ENCODE results near the gene ABHD6.

The ABHD6 gene

DNA sequence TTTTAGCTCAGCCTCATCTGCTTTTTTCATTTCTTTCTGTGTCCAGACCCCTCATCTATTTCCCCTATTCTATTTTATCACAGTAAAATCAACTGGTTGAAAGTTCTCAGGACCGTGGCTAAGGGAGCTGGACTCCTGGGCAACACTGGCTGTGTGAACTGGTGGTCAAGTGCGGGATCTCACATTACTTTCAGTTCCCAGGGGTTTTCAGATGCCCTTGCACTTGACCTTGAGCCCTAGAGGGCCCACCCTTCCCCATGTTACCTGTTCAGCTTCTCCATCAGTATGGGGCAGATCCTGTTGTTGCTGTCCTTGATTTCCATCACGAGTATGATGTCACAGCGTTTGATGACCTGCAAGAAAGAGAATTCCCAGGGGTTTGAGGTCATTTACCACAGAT lies 29.6 kb upstream of the ABHD6 start:
- Histone ChIP-seq H3K27ac (ENCODE audit: low read depth, low read length) (no peak overlapping the region), H3K4me3 (ENCODE audit: low read depth, low read length) (no peak overlapping the region), H3K4me2 (ENCODE audit: low read length) (no peak overlapping the region), H4K8ac (ENCODE audit: low read depth, low read length) (no peak overlapping the region), H3K9me3 (ENCODE audit: insufficient read depth, low read depth, low read length) (peaks cover 2% of the 10 kb centered on the region), H3K18ac (ENCODE audit: low read length) (no peak overlapping the region), H3K4me1 (ENCODE audit: control insufficient read depth in 1 of 2, insufficient read depth in 2 of 2, low read length in 2 of 2) (no peaks in the 10 kb centered on the region), H3K23ac (ENCODE audit: low read length) (no peak overlapping the region), H3K9ac (ENCODE audit: low read length) (no peak overlapping the region), H2BK5ac (ENCODE audit: low read depth, low read length, poor library complexity) (no peak overlapping the region), H3K79me1 (ENCODE audit: low read length) (no peaks in the 10 kb centered on the region), H2BK120ac (ENCODE audit: insufficient read depth, low read length, poor library complexity) (no peak overlapping the region), H2BK12ac (ENCODE audit: low read length) (no peak overlapping the region), H2AFZ (ENCODE audit: insufficient read depth, low read length, poor library complexity) (no peak overlapping the region), H2AK5ac (ENCODE audit: low read length) (no peak overlapping the region), H3K79me2 (ENCODE audit: control insufficient read depth, insufficient read depth, low read length, poor library complexity) (no peaks in the 10 kb centered on the region), H3K36me3 (ENCODE audit: control insufficient read depth in 1 of 2, insufficient read depth in 2 of 2, low read length in 2 of 2) (no peaks in the 10 kb centered on the region), H3K27me3 (ENCODE audit: insufficient read depth, low read length) (no peaks in the 10 kb centered on the region), H3K14ac (ENCODE audit: low read length) (no peak overlapping the region), H3K4ac (ENCODE audit: low read depth, low read length) (no peak overlapping the region), H4K12ac (ENCODE audit: low read depth, low read length) (no peak overlapping the region), H4K91ac (ENCODE audit: low read depth, low read length) (no peak overlapping the region)
- WGBS (ENCODE audit: extremely low coverage, insufficient coverage, insufficient read length), result no CpG with 5 or more reads among the region's 4 CpGs
- no peak for DNase-seq

DNA sequence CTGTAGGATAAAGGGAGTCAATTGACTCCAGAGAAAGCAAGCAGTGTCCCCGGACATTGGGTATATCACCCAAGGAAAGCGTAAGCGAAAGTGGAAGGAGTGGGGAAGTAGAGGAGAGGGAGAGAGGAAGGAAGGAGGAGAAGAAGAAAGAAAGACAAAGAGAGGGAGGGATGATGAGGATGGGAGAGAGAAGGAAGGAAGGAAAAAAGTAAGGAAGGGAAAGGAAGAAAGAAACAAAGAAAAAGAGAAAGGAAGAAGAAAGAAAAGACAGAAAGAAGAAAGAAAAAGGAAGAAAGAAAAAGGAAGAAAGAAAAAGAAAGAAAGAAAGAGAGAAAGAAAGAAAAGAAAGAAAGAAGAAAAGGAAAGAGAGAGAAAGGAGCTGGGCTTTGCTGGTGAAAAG lies 27.7 kb upstream of the ABHD6 start:
- Histone ChIP-seq H4K12ac (ENCODE audit: low read depth, low read length) (no peak overlapping the region), H3K36me3 (ENCODE audit: control insufficient read depth in 1 of 2, insufficient read depth in 2 of 2, low read length in 2 of 2) (no peaks in the 10 kb centered on the region), H4K91ac (ENCODE audit: low read depth, low read length) (no peak overlapping the region), H3K4me1 (ENCODE audit: control insufficient read depth in 1 of 2, insufficient read depth in 2 of 2, low read length in 2 of 2) (no peaks in the 10 kb centered on the region), H3K9me3 (ENCODE audit: insufficient read depth, low read depth, low read length) (no peaks in the 10 kb centered on the region), H3K4me2 (ENCODE audit: low read length) (no peak overlapping the region), H3K9ac (ENCODE audit: low read length) (no peak overlapping the region), H4K8ac (ENCODE audit: low read depth, low read length) (no peak overlapping the region), H3K79me2 (ENCODE audit: control insufficient read depth, insufficient read depth, low read length, poor library complexity) (no peaks in the 10 kb centered on the region), H3K14ac (ENCODE audit: low read length) (no peak overlapping the region), H3K27ac (ENCODE audit: low read depth, low read length) (no peak overlapping the region), H2AK5ac (ENCODE audit: low read length) (no peak overlapping the region), H3K18ac (ENCODE audit: low read length) (no peak overlapping the region), H3K4me3 (ENCODE audit: low read depth, low read length) (no peak overlapping the region), H3K23ac (ENCODE audit: low read length) (no peak overlapping the region), H3K79me1 (ENCODE audit: low read length) (no peaks in the 10 kb centered on the region), H3K27me3 (ENCODE audit: insufficient read depth, low read length) (no peaks in the 10 kb centered on the region), H2BK120ac (ENCODE audit: insufficient read depth, low read length, poor library complexity) (no peak overlapping the region), H3K4ac (ENCODE audit: low read depth, low read length) (no peak overlapping the region), H2AFZ (ENCODE audit: insufficient read depth, low read length, poor library complexity) (no peak overlapping the region), H2BK5ac (ENCODE audit: low read depth, low read length, poor library complexity) (no peak overlapping the region), H2BK12ac (ENCODE audit: low read length) (no peak overlapping the region)
- no peak for DNase-seq
- WGBS (ENCODE audit: extremely low coverage, insufficient coverage, insufficient read length), result no CpG with 5 or more reads among the region's 3 CpGs

DNA sequence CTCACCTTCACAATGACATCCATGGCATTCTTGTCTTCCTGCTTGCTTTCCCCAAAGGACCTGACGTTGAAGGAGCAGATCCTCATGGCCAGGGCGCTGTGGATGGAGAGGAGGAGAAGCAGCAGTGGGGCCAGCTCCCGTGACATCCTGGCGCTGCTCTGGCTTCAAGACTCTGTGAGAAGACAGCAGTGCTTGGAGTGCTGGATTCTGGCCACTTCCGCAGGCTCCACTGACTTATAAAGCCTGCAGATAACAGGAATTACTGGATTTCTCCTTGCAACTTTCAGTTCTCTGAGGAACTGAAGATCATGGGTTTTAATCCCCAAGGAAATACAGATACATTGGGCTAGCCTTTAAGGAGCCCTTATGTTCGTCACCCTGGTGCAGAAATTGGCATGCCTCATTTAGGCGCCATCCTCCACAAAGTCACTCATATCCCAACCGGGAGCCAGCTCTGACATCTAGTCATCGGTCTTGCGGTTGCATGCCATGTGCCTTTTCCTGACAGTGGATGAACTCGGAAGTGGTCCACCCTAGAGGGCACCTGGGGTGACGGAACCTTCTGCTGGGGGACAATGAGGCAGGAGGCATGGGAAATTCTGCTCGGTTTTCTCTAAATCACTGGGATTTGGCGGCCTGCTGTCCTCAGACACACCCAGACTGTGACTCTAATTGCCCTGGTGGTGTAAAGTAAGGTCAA lies 26.7 kb upstream of the ABHD6 start, which contains the start of gene DNASE1L3:
TSS of gene DNASE1L3 (minus strand) at position 212 of the 700 bp plus-strand sequence. CDS start at position 146, 66 bp downstream.
- Histone ChIP-seq H3K4ac (ENCODE audit: low read depth, low read length) (no peak within 1 kb of the TSS), H3K14ac (ENCODE audit: low read length) (no peak within 1 kb of the TSS), H3K79me2 (ENCODE audit: control insufficient read depth, insufficient read depth, low read length, poor library complexity) (no peaks in the 10 kb centered on the region), H2BK5ac (ENCODE audit: low read depth, low read length, poor library complexity) (no peak within 1 kb of the TSS), H4K91ac (ENCODE audit: low read depth, low read length) (no peak within 1 kb of the TSS), H3K27me3 (ENCODE audit: insufficient read depth, low read length) (no peaks in the 10 kb centered on the region), H2BK12ac (ENCODE audit: low read length) (no peak within 1 kb of the TSS), H3K27ac (ENCODE audit: low read depth, low read length) (no peak within 1 kb of the TSS), H2AFZ (ENCODE audit: insufficient read depth, low read length, poor library complexity) (no peak within 1 kb of the TSS), H3K4me2 (ENCODE audit: low read length) (no peak within 1 kb of the TSS), H3K4me3 (ENCODE audit: low read depth, low read length) (no peak within 1 kb of the TSS), H3K23ac (ENCODE audit: low read length) (no peak within 1 kb of the TSS), H4K8ac (ENCODE audit: low read depth, low read length) (no peak within 1 kb of the TSS), H3K79me1 (ENCODE audit: low read length) (no peaks in the 10 kb centered on the region), H3K18ac (ENCODE audit: low read length) (no peak within 1 kb of the TSS), H3K4me1 (ENCODE audit: control insufficient read depth in 1 of 2, insufficient read depth in 2 of 2, low read length in 2 of 2) (no peaks in the 10 kb centered on the region), H3K9ac (ENCODE audit: low read length) (no peak within 1 kb of the TSS), H3K36me3 (ENCODE audit: control insufficient read depth in 1 of 2, insufficient read depth in 2 of 2, low read length in 2 of 2) (no peaks in the 10 kb centered on the region), H4K12ac (ENCODE audit: low read depth, low read length) (no peak within 1 kb of the TSS), H2AK5ac (ENCODE audit: low read length) (no peak within 1 kb of the TSS), H3K9me3 (ENCODE audit: insufficient read depth, low read depth, low read length) (no peaks in the 10 kb centered on the region), H2BK120ac (ENCODE audit: insufficient read depth, low read length, poor library complexity) (no peak within 1 kb of the TSS)
- WGBS (ENCODE audit: extremely low coverage, insufficient coverage, insufficient read length), result no CpG with 5 or more reads among the region's 14 CpGs
- peak in 1 of 2 donors; percentile 54 for DNase-seq

DNA sequence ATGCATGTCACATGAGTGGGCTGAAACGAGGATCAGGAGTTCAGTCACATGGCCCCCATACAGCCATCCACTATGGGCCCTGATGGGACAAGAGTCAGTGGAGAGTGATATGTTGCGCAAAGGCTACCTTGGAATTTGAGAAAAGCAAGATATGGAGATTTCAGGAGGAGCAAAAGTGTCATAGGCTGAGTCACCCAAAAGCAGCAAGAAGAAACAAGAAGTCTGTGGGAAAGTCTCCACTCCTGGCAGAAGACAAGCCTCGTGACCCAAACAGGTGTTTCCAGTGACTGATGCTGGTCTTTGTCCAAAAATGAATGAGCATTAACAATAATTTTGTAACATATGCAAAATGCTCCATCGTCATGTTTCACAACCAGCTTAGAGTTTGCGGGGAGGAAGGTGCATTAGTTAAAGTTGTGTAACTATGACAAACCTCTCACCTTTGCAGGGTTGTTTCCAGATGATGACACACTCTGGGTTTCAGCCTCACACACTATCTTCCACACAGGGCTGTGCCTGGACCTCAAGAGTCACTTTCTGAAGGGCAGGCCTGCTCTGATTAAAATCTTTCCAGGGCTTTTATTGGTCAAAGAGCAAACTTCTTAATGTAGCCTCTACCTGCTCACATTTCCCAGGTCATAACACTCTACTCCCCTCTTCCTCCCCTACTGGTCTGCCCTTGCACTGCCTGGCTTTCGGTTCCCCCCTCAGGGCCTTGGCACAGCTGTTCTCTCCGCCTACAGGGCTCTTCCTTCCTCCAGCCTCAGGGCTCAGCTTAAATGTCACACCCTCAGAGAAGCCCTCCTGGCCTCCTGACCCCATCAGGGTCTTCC lies 22.9 kb upstream of the ABHD6 start:
- no peak overlapping the region for H4K12ac ChIP-seq (ENCODE audit: low read depth, low read length)
- WGBS (ENCODE audit: extremely low coverage, insufficient coverage, insufficient read length), result no CpG with 5 or more reads among the region's 7 CpGs
- H3K36me3 ChIP-seq (ENCODE audit: control insufficient read depth in 1 of 2, insufficient read depth in 2 of 2, low read length in 2 of 2), result no peaks in the 10 kb centered on the region
- H4K91ac ChIP-seq (ENCODE audit: low read depth, low read length), result no peak overlapping the region
- H3K4me2 ChIP-seq (ENCODE audit: low read length), result no peak overlapping the region
- H3K9me3 ChIP-seq (ENCODE audit: insufficient read depth, low read depth, low read length), result no peaks in the 10 kb centered on the region
- H2BK5ac ChIP-seq (ENCODE audit: low read depth, low read length, poor library complexity), result no peak overlapping the region
- no peak overlapping the region for H2AFZ ChIP-seq (ENCODE audit: insufficient read depth, low read length, poor library complexity)
- no peaks in the 10 kb centered on the region for H3K79me2 ChIP-seq (ENCODE audit: control insufficient read depth, insufficient read depth, low read length, poor library complexity)
- no peaks in the 10 kb centered on the region for H3K4me1 ChIP-seq (ENCODE audit: control insufficient read depth in 1 of 2, insufficient read depth in 2 of 2, low read length in 2 of 2)
- no peak overlapping the region for H3K27ac ChIP-seq (ENCODE audit: low read depth, low read length)
- no peak overlapping the region for H4K8ac ChIP-seq (ENCODE audit: low read depth, low read length)
- H3K27me3 ChIP-seq (ENCODE audit: insufficient read depth, low read length), result no peaks in the 10 kb centered on the region
- no peak overlapping the region for H2AK5ac ChIP-seq (ENCODE audit: low read length)
- no peak overlapping the region for H2BK12ac ChIP-seq (ENCODE audit: low read length)
- H3K4me3 ChIP-seq (ENCODE audit: low read depth, low read length), result no peak overlapping the region
- no peak overlapping the region for H3K9ac ChIP-seq (ENCODE audit: low read length)
- no peak overlapping the region for H3K4ac ChIP-seq (ENCODE audit: low read depth, low read length)
- no peak overlapping the region for H3K23ac ChIP-seq (ENCODE audit: low read length)
- no peak overlapping the region for H3K14ac ChIP-seq (ENCODE audit: low read length)
- H2BK120ac ChIP-seq (ENCODE audit: insufficient read depth, low read length, poor library complexity), result no peak overlapping the region
- no peak overlapping the region for H3K18ac ChIP-seq (ENCODE audit: low read length)
- H3K79me1 ChIP-seq (ENCODE audit: low read length), result no peaks in the 10 kb centered on the region
- DNase-seq, result peak; percentile 93 to 98
